DMS153 treated with DMSO at 0.1 percent for 48 hours (cell line): ENCODE results near the gene ZBTB17.
"Not testable (repeated sequence)": the region's sequence is repeated elsewhere in the genome, so short reads cannot be mapped to it uniquely, and the experiment has no call there.

ENCODE experiments used
- DNase-seq: peaks from one replicate; lab custom pipeline; 2025; ENCODE audit not compliant: unreplicated experiment; lab: John Stamatoyannopoulos, UW

Gene ZBTB17

DNA sequence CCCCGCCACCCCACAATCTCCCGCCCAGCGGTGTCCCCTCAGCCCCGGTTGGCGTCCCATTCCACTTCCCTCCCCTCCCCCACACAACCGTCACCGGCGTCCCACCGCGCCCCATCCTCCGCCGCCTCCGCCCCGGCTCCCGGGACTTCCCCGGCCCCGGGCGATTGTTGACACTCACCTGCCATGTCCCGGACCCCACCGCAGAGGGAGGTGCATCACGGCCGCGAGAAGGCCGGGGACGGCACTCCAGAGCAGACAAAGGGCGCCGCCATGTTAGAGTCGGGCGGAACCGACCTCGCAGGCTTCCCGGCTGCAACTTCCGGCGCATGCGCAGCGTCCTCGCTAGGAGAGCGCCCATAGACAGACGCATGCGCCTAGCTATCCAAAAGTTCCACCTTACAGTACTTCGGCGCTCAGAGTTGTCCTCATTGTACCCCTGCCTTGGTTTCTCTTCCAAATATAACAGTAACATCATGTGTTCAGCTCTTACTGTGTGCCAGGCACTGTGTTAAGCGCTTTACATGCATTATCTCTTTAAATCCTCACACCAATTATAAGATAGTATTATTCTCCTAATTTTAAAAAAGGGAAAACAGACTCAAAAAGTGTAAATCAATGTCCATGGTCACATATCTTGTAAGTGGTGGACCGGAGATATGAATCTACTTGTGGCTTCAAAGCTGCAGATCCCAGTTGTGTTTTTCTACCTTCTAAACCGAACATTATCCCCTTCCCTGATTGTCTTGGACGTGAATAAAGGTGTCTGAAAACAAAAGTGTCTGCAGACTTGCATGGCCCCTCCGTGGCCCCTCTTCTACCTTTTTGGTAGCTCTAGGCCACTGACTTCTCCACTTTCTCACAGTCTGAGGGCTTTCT lies at the start of gene ZBTB17:
ZBTB17 (minus strand) TSS at position 297 of the 876 bp plus-strand sequence. CDS start 27,606 bp downstream, outside the sequence.
- peak; percentile 86 for DNase-seq

GRCh38 chr1:16023050-16023653 lies 47.3 kb upstream of the ZBTB17 start:
- no peak for DNase-seq

- DNase-seq = no peak
Measured at GRCh38 chr1:16022393-16022792, 46.5 kb upstream of the ZBTB17 start.

- no peak for DNase-seq
Measured at GRCh38 chr1:16021681-16022080, 45.8 kb upstream of the ZBTB17 start, which contains the start of gene CLCNKA. Gene CLCNKA, plus strand, starts transcription at chr1:16022036. Its CDS starts 584 bp downstream, at chr1:16022620.

- DNase-seq = not testable (repeated sequence)
Measured at GRCh38 chr1:16020878-16021277, 45.0 kb upstream of the ZBTB17 start.

- DNase-seq = no peak
Measured at GRCh38 chr1:16020325-16020724, 44.4 kb upstream of the ZBTB17 start.

DNA sequence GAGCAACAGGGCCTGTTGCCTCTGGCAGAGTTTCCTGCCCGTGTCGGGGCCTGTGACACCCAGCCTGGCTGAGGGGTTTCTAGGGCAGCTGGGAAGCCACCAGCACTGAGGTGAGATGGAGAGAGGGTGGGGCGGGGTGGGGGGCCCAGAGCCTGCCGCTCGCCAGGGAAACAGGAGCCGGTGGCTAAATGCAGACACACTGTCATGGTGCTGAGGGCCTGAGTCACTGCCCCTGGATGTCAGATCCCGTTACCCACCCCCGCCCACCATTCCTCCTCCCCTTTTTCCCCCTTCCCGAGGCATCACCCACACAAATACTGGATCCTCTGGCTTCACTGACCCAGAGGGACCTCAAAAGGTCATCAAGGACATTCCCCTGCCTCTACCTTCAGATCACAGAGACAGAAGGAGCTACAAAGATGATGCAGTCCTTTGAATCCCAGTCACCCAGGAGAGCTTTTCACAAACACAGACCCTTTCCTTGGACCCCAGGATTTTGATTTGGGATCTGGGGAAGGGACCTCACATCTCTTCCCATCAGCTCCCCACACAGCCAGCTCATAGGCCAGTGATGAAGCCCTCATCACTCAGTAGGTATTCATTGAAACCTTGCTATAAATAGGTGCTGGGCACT lies 43.9 kb upstream of the ZBTB17 start:
- DNase-seq = no peak

GRCh38 chr1:16018749-16019643 lies 43.1 kb upstream of the ZBTB17 start:
- no peak for DNase-seq

DNA sequence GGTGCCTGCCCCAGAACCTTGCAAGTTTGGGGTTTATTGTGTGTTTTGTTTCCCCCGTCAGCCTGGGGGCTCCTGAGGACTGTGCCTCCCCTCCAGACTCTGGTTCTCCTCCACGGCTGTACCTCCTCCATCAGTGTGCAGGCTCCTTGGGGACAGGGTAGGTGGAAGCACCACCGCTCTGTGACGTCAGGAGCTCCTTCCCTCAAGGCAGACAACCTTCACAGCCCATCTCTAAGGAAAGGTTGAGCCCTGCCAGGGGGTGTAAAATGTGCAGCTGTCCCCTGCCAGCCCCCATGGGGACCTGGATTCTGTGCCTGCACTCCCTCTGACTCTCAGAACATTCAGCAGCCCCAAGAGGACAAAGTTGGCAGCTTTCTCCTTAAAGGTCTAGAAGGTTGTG lies 42.4 kb upstream of the ZBTB17 start:
- DNase-seq = no peak

DNA sequence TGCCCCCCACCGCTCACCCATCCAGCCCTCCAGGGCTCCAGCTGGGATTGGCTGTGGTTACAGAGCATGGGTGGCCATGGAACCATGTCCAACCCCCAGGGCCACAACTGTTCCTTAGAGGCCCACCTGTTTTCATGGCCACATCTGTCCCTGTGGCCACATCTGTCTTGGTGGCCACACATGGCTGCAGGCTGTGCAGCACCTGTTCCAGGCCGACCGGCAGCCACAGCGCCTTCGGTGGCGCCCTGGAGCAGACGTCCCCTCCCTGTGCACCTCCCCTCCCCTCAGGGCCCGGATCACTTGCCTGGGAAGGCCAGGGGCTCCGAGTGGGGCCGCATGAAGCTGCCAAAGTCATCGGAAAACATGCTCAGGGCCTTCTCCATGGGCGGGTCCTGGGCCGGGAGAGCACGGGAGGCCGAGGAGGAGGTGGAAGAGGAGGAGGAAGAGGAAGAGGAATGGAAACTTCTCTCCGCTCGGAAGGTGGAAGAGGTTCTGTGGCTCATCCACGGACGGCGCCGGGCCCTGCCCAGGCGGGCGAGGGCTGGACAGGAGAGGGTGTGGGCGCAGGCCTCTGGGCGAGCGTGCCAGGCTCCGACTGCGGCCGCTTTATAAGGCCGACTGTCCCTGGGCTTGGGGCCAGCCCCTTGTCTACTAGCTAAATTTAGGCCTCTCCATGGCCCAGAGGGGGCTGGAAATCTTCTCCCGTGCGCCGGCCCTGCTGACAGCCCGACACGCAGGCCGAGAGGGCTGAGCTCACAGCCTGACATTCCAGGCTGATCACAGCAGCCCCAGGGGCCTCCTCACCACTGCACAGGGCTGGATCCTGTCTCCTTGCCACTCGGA lies 41.8 kb upstream of the ZBTB17 start, which contains the start of gene HSPB7:
HSPB7 (minus strand) TSS at position 583 of the 843 bp plus-strand sequence; CDS start at position 503, 80 bp downstream.
- no peak for DNase-seq

DNA sequence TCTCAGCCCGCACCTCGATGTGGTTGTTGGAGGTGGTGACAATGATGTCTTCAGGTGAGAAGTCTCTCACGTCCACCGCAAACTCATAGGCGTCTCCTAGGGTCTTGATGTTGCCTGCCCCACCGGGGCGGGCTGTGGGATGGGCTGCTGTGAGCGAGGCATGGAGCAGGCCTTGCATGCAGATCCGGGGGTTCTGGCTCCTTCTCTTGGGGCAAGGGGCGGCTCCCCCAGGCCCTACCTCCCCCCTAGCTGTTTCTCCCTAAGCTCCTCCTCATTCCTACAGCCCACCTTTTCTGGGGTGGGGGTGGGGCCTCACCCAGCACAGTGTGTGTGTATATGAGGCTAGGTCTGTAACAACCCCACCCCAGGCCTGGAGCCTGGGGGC lies 41.2 kb upstream of the ZBTB17 start:
- no peak for DNase-seq

DNA sequence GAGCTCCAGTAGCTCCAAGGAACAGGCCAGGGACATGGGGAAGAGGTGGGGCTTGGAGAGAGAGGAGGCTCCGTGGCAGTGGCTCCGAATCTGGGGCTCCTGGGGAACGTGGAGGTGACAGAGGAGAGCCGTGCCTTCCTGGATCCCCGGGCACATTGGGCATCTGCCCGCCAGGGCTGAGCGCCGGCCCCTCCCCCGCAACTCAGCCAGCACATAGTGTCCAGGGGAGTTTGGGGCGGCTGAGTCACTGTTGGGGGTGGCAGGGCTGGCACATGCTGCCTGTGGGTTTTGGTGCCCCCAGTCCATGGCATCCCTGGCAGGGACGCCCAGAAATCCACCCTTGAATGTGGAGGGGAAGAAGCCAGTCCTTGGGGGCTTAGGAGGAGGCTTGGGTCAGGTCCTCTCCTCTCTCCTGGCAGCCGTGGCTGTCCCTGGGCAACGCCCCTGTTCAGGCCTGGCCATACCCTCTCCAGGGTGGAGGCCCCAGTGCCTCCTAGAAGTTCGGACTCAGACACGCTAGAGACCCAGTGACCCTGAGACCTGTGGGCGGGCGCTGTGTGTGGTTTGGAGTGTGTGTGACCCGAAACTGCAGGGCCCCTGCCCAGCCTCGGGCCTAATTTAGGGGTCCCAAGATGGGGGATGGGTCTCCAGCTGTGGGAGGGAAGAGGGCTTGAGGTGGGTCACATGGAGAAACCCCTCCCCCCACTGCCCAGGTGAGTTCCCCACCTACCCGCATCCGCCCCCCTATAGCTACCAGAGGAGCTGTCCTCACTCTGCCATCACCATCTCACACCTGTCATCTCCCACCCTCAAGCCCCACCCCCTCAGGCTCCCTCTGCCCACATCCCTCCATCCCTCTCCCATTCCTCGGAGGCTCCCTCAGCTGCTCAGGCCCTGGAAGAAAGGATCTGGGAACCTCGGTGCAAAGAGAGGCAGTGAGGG lies 40.3 kb upstream of the ZBTB17 start:
- DNase-seq = no peak

GRCh38 chr1:16015491-16015890 lies 39.6 kb upstream of the ZBTB17 start:
- no peak for DNase-seq

GRCh38 chr1:16014509-16015482 lies 38.9 kb upstream of the ZBTB17 start:
- no peak for DNase-seq

DNA sequence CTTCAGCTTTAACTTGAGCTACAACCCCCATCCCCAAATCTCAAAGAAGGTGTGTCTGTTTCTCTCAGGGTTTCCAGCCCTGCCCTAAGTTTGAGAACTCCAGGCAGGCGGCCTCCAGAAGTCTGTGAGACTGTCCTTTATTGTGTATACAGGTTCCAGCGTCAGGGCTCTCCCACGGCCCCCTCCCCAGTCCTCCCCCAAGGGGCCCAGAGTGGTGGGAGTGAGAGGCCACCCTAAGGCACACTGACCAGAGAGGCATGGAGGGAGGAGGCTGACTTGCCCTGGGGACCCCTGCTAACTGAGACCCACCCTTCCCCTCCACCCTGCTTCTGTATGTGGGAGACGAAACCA lies 38.0 kb upstream of the ZBTB17 start:
- DNase-seq = no peak

DNA sequence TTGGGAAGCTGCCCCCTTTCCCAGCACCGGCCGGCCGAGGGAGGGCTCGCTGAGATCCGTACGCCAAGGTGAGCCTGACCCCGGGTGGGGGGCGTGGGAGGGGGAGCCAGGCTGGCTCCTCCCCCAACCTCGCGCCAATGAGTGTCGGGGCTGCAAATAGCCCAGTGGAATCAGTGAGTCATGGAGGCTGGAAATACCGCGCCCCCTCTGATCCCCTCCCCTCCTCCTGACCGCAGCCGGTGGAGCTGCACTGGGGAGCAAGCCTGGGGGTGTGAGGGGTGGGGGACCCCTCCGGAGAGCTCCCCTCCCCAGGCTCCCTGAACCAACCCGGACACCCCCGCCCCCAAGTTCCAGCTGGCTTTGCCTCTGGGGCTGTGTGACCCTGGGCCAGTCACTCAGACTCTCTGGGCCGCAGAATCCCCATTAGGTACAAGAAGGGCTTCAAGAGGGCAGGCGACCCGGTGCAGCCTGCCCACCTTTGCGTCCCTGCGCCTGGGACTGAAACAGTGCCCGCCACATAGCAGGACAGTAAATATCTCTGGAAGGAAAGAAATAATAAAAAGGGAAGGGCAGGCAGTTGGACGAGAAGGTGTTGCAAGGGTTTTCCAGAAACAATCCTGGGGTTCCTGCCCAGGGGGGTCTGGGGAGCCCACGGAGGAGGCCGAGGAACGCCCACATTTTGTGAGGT lies 37.5 kb upstream of the ZBTB17 start:
- no peak for DNase-seq

GRCh38 chr1:16012590-16013219 lies 36.8 kb upstream of the ZBTB17 start:
- no peak for DNase-seq
